HCT116 (cell line): ENCODE measurements around the gene ALG1. TPM values are rescaled to one million over a fixed set of nuclear protein-coding genes. Genes with fewer than 3 reads are reported as not detected.

Source experiments
- ATAC-seq: fragments of 200-7000 bp; cut with Tn5 transposase; 2 replicates; pipeline ENCODE4 v1.9.1; 2020; ENCODE audit warnings: mild to moderate bottlenecking, moderate library complexity
- Bru-seq: library from RNA; stranded (reverse); fragments of 400-500 nt; gene quantifications from one replicate; lab custom pipeline; 2021; lab: Mats Ljungman, UMichigan
- BruChase-seq, 2 experiments: library from RNA; stranded (reverse); fragments of 400-500 nt; gene quantifications; one replicate each; lab custom pipeline; 2021; lab: Mats Ljungman, UMichigan
- BruUV-seq: library from RNA; stranded (reverse); fragments of 400-500 nt; replicated peaks from 2 replicates; lab custom pipeline; 2021; lab: Mats Ljungman, UMichigan
- CTCF ChIA-PET: fragments of 300-600 bp; sonication (Branson Sonifier 250); formaldehyde crosslinking; loops from one replicate; lab custom pipeline; 2021; ENCODE audit warnings: antibody characterized with exemption; lab: Charles Lee
- POLR2A ChIA-PET: fragments of 300-600, 350-600 bp; sonication (Branson Sonifier 250); formaldehyde crosslinking; loops from one replicate; lab custom pipeline; 2021; ENCODE audit warnings: antibody characterized with exemption; lab: Charles Lee
- RAD21 ChIA-PET, 2 experiments: fragments of 300-600 bp; sonication (Branson Sonifier 250); formaldehyde crosslinking; loops; one replicate each; lab custom pipeline; 2023; ENCODE audit warnings: low total read pairs in 2 of 2; ENCODE audit not compliant: uncharacterized antibody in 2 of 2, unreplicated experiment in 2 of 2, low non-redundant PET in 1 of 2; lab: Charles Lee
- DNase-seq: peaks from one replicate; pipeline ENCODE4 v3.0.0-alpha.2; 2010; ENCODE audit warnings: low read depth, low spot score
- H2AFZ ChIP-seq: fragments of 200-600 bp; shearing (Covaris generic), sonication (generic); 2 replicates; pipeline ENCODE4 v1.6.1; 2017; ENCODE audit warnings: low read depth, mixed run types, mixed read lengths, antibody characterized with exemption, low read length; ENCODE audit not compliant: poor library complexity, severe bottlenecking
- H3K27ac ChIP-seq: 2 replicates; pipeline ENCODE4 v1.5.1; 2012; ENCODE audit warnings: low read depth, low read length
- H3K27me3 ChIP-seq: fragments of 200-600 bp; sonication (generic); 2 replicates; pipeline ENCODE4 v1.6.1; 2016; ENCODE audit warnings: mixed run types, low read length, mixed read lengths; ENCODE audit not compliant: insufficient read depth
- H3K36me3 ChIP-seq, 2 experiments: fragments of 200-500 bp in 1 of 2; fragments of 200-600 bp in 1 of 2; sonication (Bioruptor generic) in 1 of 2; sonication (generic) in 1 of 2; 2 replicates each; pipeline versions ENCODE4 v1.5.1 to v1.6.1; 2014 to 2016; ENCODE audit warnings: low read length in 2 of 2, inconsistent platforms in 1 of 2, mixed read lengths in 1 of 2, mixed run types in 1 of 2; ENCODE audit not compliant: insufficient read depth in 2 of 2, control insufficient read depth in 1 of 2
- H3K4me1 ChIP-seq, 2 experiments: fragments of 200-600 bp in 1 of 2; sonication (generic) in 1 of 2; 2 replicates each; pipeline versions ENCODE4 v1.5.1 to v1.6.1; 2012 to 2017; ENCODE audit warnings: low read length in 2 of 2, inconsistent platforms in 1 of 2, mild to moderate bottlenecking in 1 of 2, mixed read lengths in 1 of 2, mixed run types in 1 of 2, moderate library complexity in 1 of 2; ENCODE audit not compliant: insufficient read depth in 2 of 2, control insufficient read depth in 1 of 2
- H3K4me2 ChIP-seq: fragments of 200-600 bp; sonication (generic); 2 replicates; pipeline ENCODE4 v1.6.1; 2017; ENCODE audit warnings: mixed run types, low read length, mixed read lengths
- H3K4me3 ChIP-seq, 2 experiments: fragments of 200-600 bp in 1 of 2; sonication (generic) in 1 of 2; replicated peaks in 1 of 2; 2 replicates each; pipeline ENCODE4 v1.5.1; 2011 to 2016; ENCODE audit warnings: low read length in 2 of 2, control low read depth in 1 of 2, low read depth in 1 of 2, mild to moderate bottlenecking in 1 of 2, mixed read lengths in 1 of 2, mixed run types in 1 of 2
- H3K79me2 ChIP-seq: fragments of 200-600 bp; sonication (generic); 2 replicates; pipeline ENCODE4 v1.6.1; 2017; ENCODE audit warnings: mild to moderate bottlenecking, mixed run types, low read length, moderate library complexity, mixed read lengths; ENCODE audit not compliant: insufficient read depth
- H3K9ac ChIP-seq: fragments of 200-600 bp; sonication (generic); 2 replicates; pipeline ENCODE4 v1.6.1; 2016; ENCODE audit warnings: low read length, mixed read lengths
- H3K9me2 ChIP-seq: fragments of 200-600 bp; sonication (generic), shearing (Covaris generic); 2 replicates; pipeline ENCODE4 v1.6.1; 2017; ENCODE audit warnings: mixed run types, mild to moderate bottlenecking, moderate library complexity; ENCODE audit not compliant: insufficient read depth
- H3K9me3 ChIP-seq, 2 experiments: fragments of 200-500 bp in 1 of 2; fragments of 200-600 bp in 1 of 2; sonication (Bioruptor generic) in 1 of 2; sonication (generic) in 1 of 2; 2 replicates each; pipeline ENCODE4 v1.6.1; 2014 to 2017; ENCODE audit warnings: low read length in 2 of 2, mixed read lengths in 2 of 2, inconsistent platforms in 1 of 2, low read depth in 1 of 2, mild to moderate bottlenecking in 1 of 2, mixed run types in 1 of 2, moderate library complexity in 1 of 2; ENCODE audit not compliant: control insufficient read depth in 1 of 2, insufficient read depth in 1 of 2
- H4K20me1 ChIP-seq: fragments of 200-600 bp; sonication (generic), shearing (Covaris generic); 2 replicates; pipeline ENCODE4 v1.6.1; 2017; ENCODE audit warnings: mixed run types, mild to moderate bottlenecking, moderate library complexity; ENCODE audit not compliant: insufficient read depth
- CBX3 ChIP-seq: IDR thresholded peaks from 2 replicates; pipeline ENCODE4 v1.6.1; 2012; ENCODE audit warnings: low read depth
- CEBPB ChIP-seq: IDR thresholded peaks from 2 replicates; pipeline ENCODE4 v1.6.1; 2012; ENCODE audit warnings: low read depth
- EZH2 ChIP-seq: fragments of 200-600 bp; sonication (generic); IDR thresholded peaks from 2 replicates; pipeline ENCODE4 v1.6.1; 2017; ENCODE audit warnings: antibody characterized with exemption, mixed run types
- EZH2phosphoT487 ChIP-seq: fragments of 200-600 bp; IDR thresholded peaks from 2 replicates; pipeline ENCODE4 v1.6.1; 2018; ENCODE audit warnings: antibody characterized with exemption, borderline replicate concordance
- POLR2A ChIP-seq: IDR thresholded peaks from 2 replicates; pipeline ENCODE4 v1.7.0; 2011; ENCODE audit warnings: borderline replicate concordance; ENCODE audit not compliant: insufficient read depth, insufficient read length; ENCODE audit errors: extremely low read depth
- POLR2AphosphoS5 ChIP-seq: IDR thresholded peaks from 2 replicates; pipeline ENCODE4 v1.6.1; 2011; ENCODE audit warnings: mild to moderate bottlenecking, low read depth, low read length, moderate library complexity
- SIN3A ChIP-seq: IDR thresholded peaks from 2 replicates; pipeline ENCODE4 v1.6.1; 2012; ENCODE audit warnings: low read depth
- YY1 ChIP-seq: IDR thresholded peaks from 2 replicates; pipeline ENCODE4 v1.6.1; 2011; ENCODE audit warnings: low read length, low read depth, moderate library complexity, mild to moderate bottlenecking; ENCODE audit not compliant: insufficient replicate concordance; ENCODE audit errors: extremely low read depth
- ZFX ChIP-seq: fragments of 450-650 bp; IDR thresholded peaks from 2 replicates; pipeline ENCODE4 v1.6.1; 2017
- intact Hi-C: fragments of 100-400 bp; cut with micrococcal nuclease; formaldehyde crosslinking; loops from 2 replicates; pipeline ENCODE4 v1.10.0; 2022
- long read RNA-seq: library from polyadenylated mRNA; unstranded; transcript quantifications from one replicate; pipeline ENCODE4 v2.0.0, GENCODE V29; 2021; ENCODE audit not compliant: unreplicated experiment
- polyA plus RNA-seq: library from polyadenylated mRNA; unstranded; fragments of >200 nt; gene quantifications from 2 replicates; pipeline ENCODE4 v1.2.1, GENCODE V29; 2012; ENCODE audit warnings: missing spikeins
- total RNA-seq: library from RNA; stranded (reverse); gene quantifications from one replicate; pipeline ENCODE4 v1.2.1, GENCODE V29; 2021; ENCODE audit not compliant: unreplicated experiment
- TF ChIP-seq, protein P1 (sequence below): IDR thresholded peaks from 2 replicates; pipeline ENCODE4 v1.6.1; 2012

ALG1 gene, protein sequence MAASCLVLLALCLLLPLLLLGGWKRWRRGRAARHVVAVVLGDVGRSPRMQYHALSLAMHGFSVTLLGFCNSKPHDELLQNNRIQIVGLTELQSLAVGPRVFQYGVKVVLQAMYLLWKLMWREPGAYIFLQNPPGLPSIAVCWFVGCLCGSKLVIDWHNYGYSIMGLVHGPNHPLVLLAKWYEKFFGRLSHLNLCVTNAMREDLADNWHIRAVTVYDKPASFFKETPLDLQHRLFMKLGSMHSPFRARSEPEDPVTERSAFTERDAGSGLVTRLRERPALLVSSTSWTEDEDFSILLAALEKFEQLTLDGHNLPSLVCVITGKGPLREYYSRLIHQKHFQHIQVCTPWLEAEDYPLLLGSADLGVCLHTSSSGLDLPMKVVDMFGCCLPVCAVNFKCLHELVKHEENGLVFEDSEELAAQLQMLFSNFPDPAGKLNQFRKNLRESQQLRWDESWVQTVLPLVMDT
- total RNA-seq (27.1 TPM), Bru-seq, nascent RNA (percentile 48 among the genes with signal in this experiment), BruChase-seq, experiment 1, labeled RNA remaining after a 6-hour chase (percentile 57 among the genes with signal in this experiment), BruChase-seq, experiment 2, labeled RNA remaining after a 2-hour chase (percentile 49 among the genes with signal in this experiment)
- polyA plus RNA-seq = 13.2 and 16.4 TPM in 2 replicates
- long read RNA-seq, transcript ALG1-201 (13 exons, 2,132 nt) = major isoform, 50 of 69 reads
- long read RNA-seq, partial matches to known transcripts = 7 of 69 reads
- long read RNA-seq, other reads (novel, unspliced or antisense) = 12 of 69 reads

DNA sequence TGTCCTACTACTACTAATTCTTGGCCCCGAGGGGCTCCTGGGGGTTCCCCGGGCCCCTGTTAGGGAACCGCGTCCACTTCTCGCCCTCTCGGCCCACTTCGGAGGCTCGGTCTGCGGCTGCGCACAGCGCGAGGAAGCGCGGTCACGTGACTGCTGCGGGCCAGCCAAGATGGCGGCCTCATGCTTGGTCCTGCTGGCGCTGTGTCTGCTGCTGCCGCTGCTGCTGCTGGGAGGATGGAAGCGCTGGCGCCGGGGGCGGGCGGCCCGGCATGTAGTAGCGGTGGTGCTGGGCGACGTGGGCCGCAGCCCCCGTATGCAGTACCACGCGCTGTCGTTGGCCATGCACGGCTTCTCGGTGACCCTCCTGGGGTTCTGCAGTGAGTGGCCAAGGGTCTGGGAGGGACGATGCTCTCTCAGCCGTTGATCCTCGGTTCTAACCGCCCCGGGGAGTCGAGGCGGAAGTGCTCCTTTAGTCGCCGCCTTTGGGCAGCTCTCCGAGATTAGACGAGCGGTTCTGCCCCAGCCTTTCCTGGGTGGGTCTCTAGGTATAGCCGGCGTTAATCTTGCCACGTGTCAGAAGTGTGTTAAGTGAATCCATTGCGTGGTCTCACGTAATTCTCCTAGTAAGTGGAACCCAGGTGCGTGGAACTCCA is at the start of gene ALG1:
Gene ALG1 (plus strand): TSS at position 163 of the 653 bp plus-strand sequence. CDS start 7 bp downstream, at position 170.
- POLR2A ChIA-PET = no interaction called here
- peak within 1 kb of the TSS; percentile 91 for H3K9ac ChIP-seq
- ATAC-seq (peak; percentile 88), DNase-seq (peak; percentile 57)
- no peaks in the 10 kb centered on the region for H4K20me1 ChIP-seq
- BruUV-seq = TSS peak; percentile 50
- CTCF ChIA-PET = no interaction called here
- peak within 1 kb of the TSS; percentile 78 for H3K27ac ChIP-seq
- TF ChIP-seq, protein P1, sequence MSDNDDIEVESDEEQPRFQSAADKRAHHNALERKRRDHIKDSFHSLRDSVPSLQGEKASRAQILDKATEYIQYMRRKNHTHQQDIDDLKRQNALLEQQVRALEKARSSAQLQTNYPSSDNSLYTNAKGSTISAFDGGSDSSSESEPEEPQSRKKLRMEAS = peak; percentile 86
- TF ChIP-seq CEBPB (no peak), SIN3A (peak; percentile 88), CBX3 (0 out of 2 replicates have a peak, but pooled peaks have one; percentile 66), EZH2 (no peak), POLR2A (peak; percentile 84), YY1 (peak; percentile 98), EZH2phosphoT487 (no peak), POLR2AphosphoS5 (peak; percentile 91), ZFX (0 out of 2 replicates have a peak, but pooled peaks have one; percentile 20)
- peak within 1 kb of the TSS; percentile 75 for H2AFZ ChIP-seq
- H3K4me1 ChIP-seq = peaks cover 4 to 16% of the 10 kb centered on the region in 2 experiments; a peak in 3 of 4 replicates
- RAD21 ChIA-PET = no interaction called here
- peak within 1 kb of the TSS; percentile 63 to 94 for H3K4me3 ChIP-seq
- no peaks in the 10 kb centered on the region for H3K9me3 ChIP-seq
- intact Hi-C loops = no loop called here
- peak within 1 kb of the TSS; percentile 92 for H3K4me2 ChIP-seq
- 0 out of 2 replicates have a peak, but pooled peaks cover 4% of the 10 kb centered on the region for H3K27me3 ChIP-seq
- H3K9me2 ChIP-seq = no peaks in the 10 kb centered on the region
- peaks cover 0 to 9% of the 10 kb centered on the region in 2 experiments; a peak in 2 of 4 replicates for H3K36me3 ChIP-seq
- peaks cover 33% of the 10 kb centered on the region for H3K79me2 ChIP-seq
